Measurements from ENCODE around the gene ALG12. TPM values are rescaled to one million over a fixed set of nuclear protein-coding genes. Genes with fewer than 3 reads are reported as not detected.

Gene ALG12
- total RNA-seq, 1 experiment from 2014 or later, result 16.6 TPM

DNA sequence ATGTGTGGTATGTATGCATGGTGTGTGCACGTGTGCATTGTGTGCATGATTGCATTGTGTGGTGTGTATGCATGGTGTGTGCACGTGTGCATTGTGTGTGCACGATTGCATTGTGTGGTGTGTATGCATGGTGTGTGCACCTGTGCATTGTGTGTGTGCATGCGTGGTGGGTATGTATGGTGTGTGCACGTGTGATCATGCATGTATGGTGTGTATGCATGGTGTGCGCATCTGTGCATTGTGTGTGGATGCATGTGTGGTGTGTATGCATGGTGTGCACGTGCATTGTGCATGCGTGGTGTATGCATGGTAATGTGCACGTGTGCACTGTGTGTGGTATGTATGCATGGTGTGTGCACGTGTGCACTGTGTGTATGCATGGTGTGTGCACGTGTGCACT lies 16.8 kb downstream of the ALG12 start:
- H3K4me1 ChIP-seq (ENCODE audit: control insufficient read depth in 1 of 2, insufficient read depth in 2 of 2, low read length in 2 of 2), result no peaks in the 10 kb centered on the region
- BruUV-seq (replicated peaks), result no TSS peak
- H3K4me2 ChIP-seq (ENCODE audit: low read length), result no peak overlapping the region
- POLR2A ChIA-PET, result no interaction called here
- H3K9me2 ChIP-seq (ENCODE audit: insufficient read depth), result no peaks in the 10 kb centered on the region
- H3K9ac ChIP-seq (ENCODE audit: low read length), result no peak overlapping the region
- H3K27me3 ChIP-seq (ENCODE audit: insufficient read depth, low read length), result no peaks in the 10 kb centered on the region
- TF ChIP-seq ZNF274 (IDR thresholded peaks at IDR 0.05; ENCODE audit: low read depth, low read length) (no peak), POLR2AphosphoS5 (IDR thresholded peaks at IDR 0.05; ENCODE audit: low read depth, low read length) (no peak), YY1 (IDR thresholded peaks at IDR 0.05; ENCODE audit: extremely low read depth, insufficient replicate concordance, low read depth, low read length) (no peak), SP1 (IDR thresholded peaks at IDR 0.05; ENCODE audit: low read depth) (no peak), EZH2 (IDR thresholded peaks at IDR 0.05) (no peak), EGR1 (IDR thresholded peaks at IDR 0.05; ENCODE audit: low read depth) (no peak), CEBPB (IDR thresholded peaks at IDR 0.05; ENCODE audit: low read depth) (no peak)
- no peaks in the 10 kb centered on the region for H3K9me3 ChIP-seq (ENCODE audit: control insufficient read depth in 1 of 2, insufficient read depth in 1 of 2, low read depth in 1 of 2, low read length in 2 of 2)
- H3K4me3 ChIP-seq (replicated peaks in 1 of 2; ENCODE audit: low read depth in 1 of 2, low read length in 2 of 2), result no peak overlapping the region
- CTCF ChIA-PET, result no interaction called here
- H3K27ac ChIP-seq (ENCODE audit: low read depth, low read length), result no peak overlapping the region
- no peak for DNase-seq (ENCODE audit: low read depth, low spot score)
- intact Hi-C loops (cut with micrococcal nuclease), result no loop called here
- no peak for ATAC-seq
- H4K20me1 ChIP-seq (ENCODE audit: insufficient read depth), result no peaks in the 10 kb centered on the region
- H3K79me2 ChIP-seq (ENCODE audit: insufficient read depth, low read length), result no peaks in the 10 kb centered on the region
- peaks cover 3 to 14% of the 10 kb centered on the region in 2 experiments; a peak in 3 of 4 replicates for H3K36me3 ChIP-seq (ENCODE audit: control insufficient read depth in 1 of 2, insufficient read depth in 2 of 2, low read length in 2 of 2)
- RAD21 ChIA-PET (ENCODE audit: low non-redundant PET in 1 of 2, low total read pairs in 2 of 2, uncharacterized antibody in 2 of 2, unreplicated experiment in 2 of 2), result no interaction called here
- no peak overlapping the region for H2AFZ ChIP-seq (ENCODE audit: low read depth, low read length, poor library complexity, severe bottlenecking)

DNA sequence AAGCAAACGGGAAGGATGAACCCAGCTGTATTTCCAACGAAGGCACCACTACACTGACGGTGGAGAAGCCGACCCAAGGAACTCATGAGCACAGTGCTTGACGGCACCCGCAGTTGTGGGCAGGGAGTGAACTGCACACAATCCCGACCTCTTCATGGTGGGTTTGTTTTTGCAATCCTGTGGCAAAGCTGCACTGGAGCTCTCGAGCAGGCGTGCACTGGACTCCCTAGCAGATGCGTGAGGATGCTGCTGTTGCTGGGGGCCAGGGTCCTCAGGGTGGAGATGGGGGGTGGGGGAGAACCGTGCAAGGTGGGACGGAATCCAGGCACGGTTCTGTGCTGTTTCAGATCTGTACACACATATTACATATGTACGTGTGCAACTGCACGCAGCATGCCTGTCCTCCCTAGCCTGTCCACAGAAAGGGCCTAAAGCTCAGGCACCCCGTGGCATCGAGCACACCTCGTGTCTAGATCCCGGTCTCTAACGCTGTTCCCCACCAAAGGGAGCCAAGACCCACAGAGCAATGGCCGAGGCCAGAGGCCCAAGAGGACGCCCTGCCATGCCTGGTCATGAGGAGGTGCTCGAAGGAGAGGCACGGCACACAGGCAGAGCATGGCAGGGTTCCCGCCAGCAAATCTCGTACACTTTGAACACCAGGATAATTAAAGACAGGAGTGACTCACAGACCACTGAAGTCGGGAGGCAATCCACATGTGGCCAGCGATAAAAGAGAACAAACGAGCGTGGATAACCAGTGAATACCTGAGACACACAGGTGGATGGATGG lies 17.6 kb downstream of the ALG12 start:
- CTCF ChIA-PET, result no interaction called here
- no peaks in the 10 kb centered on the region for H3K9me3 ChIP-seq (ENCODE audit: control insufficient read depth in 1 of 2, insufficient read depth in 1 of 2, low read depth in 1 of 2, low read length in 2 of 2)
- RAD21 ChIA-PET (ENCODE audit: low non-redundant PET in 1 of 2, low total read pairs in 2 of 2, uncharacterized antibody in 2 of 2, unreplicated experiment in 2 of 2), result no interaction called here
- H3K9ac ChIP-seq (ENCODE audit: low read length), result no peak overlapping the region
- no peak for TF ChIP-seq CBX3 (IDR thresholded peaks at IDR 0.05; ENCODE audit: low read depth)
- TF ChIP-seq ELF1 (IDR thresholded peaks at IDR 0.05; ENCODE audit: borderline replicate concordance, low read depth), result no peak
- TF ChIP-seq EGR1 (IDR thresholded peaks at IDR 0.05; ENCODE audit: low read depth), result no peak
- TF ChIP-seq, protein P1, sequence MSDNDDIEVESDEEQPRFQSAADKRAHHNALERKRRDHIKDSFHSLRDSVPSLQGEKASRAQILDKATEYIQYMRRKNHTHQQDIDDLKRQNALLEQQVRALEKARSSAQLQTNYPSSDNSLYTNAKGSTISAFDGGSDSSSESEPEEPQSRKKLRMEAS (IDR thresholded peaks at IDR 0.05), result no peak
- no peak for TF ChIP-seq POLR2A (IDR thresholded peaks at IDR 0.05; ENCODE audit: borderline replicate concordance, extremely low read depth, insufficient read depth, insufficient read length)
- TF ChIP-seq POLR2AphosphoS5 (IDR thresholded peaks at IDR 0.05; ENCODE audit: low read depth, low read length), result no peak
- TF ChIP-seq ZNF274 (IDR thresholded peaks at IDR 0.05; ENCODE audit: low read depth, low read length), result no peak
- TF ChIP-seq TCF7L2 (IDR thresholded peaks at IDR 0.05; ENCODE audit: borderline replicate concordance, extremely low read depth, insufficient read depth, insufficient read length), result no peak
- no peak for TF ChIP-seq EZH2phosphoT487 (IDR thresholded peaks at IDR 0.05; ENCODE audit: borderline replicate concordance)
- no peak for TF ChIP-seq JUND (IDR thresholded peaks at IDR 0.05)
- no peak for TF ChIP-seq EZH2 (IDR thresholded peaks at IDR 0.05)
- TF ChIP-seq, protein P2, sequence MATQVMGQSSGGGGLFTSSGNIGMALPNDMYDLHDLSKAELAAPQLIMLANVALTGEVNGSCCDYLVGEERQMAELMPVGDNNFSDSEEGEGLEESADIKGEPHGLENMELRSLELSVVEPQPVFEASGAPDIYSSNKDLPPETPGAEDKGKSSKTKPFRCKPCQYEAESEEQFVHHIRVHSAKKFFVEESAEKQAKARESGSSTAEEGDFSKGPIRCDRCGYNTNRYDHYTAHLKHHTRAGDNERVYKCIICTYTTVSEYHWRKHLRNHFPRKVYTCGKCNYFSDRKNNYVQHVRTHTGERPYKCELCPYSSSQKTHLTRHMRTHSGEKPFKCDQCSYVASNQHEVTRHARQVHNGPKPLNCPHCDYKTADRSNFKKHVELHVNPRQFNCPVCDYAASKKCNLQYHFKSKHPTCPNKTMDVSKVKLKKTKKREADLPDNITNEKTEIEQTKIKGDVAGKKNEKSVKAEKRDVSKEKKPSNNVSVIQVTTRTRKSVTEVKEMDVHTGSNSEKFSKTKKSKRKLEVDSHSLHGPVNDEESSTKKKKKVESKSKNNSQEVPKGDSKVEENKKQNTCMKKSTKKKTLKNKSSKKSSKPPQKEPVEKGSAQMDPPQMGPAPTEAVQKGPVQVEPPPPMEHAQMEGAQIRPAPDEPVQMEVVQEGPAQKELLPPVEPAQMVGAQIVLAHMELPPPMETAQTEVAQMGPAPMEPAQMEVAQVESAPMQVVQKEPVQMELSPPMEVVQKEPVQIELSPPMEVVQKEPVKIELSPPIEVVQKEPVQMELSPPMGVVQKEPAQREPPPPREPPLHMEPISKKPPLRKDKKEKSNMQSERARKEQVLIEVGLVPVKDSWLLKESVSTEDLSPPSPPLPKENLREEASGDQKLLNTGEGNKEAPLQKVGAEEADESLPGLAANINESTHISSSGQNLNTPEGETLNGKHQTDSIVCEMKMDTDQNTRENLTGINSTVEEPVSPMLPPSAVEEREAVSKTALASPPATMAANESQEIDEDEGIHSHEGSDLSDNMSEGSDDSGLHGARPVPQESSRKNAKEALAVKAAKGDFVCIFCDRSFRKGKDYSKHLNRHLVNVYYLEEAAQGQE (IDR thresholded peaks at IDR 0.05; ENCODE audit: low read depth), result no peak
- H3K4me1 ChIP-seq (ENCODE audit: control insufficient read depth in 1 of 2, insufficient read depth in 2 of 2, low read length in 2 of 2), result no peaks in the 10 kb centered on the region
- H3K4me2 ChIP-seq (ENCODE audit: low read length), result no peak overlapping the region
- no peak for DNase-seq (ENCODE audit: low read depth, low spot score)
- POLR2A ChIA-PET, result no interaction called here
- BruUV-seq (replicated peaks), result no TSS peak
- no peak for ATAC-seq
- no peak overlapping the region for H3K4me3 ChIP-seq (replicated peaks in 1 of 2; ENCODE audit: low read depth in 1 of 2, low read length in 2 of 2)
- H2AFZ ChIP-seq (ENCODE audit: low read depth, low read length, poor library complexity, severe bottlenecking), result no peak overlapping the region
- H3K79me2 ChIP-seq (ENCODE audit: insufficient read depth, low read length), result no peaks in the 10 kb centered on the region
- peaks cover 3 to 14% of the 10 kb centered on the region in 2 experiments; a peak in 3 of 4 replicates for H3K36me3 ChIP-seq (ENCODE audit: control insufficient read depth in 1 of 2, insufficient read depth in 2 of 2, low read length in 2 of 2)
- H3K27me3 ChIP-seq (ENCODE audit: insufficient read depth, low read length), result no peaks in the 10 kb centered on the region
- no peak overlapping the region for H3K27ac ChIP-seq (ENCODE audit: low read depth, low read length)
- H3K9me2 ChIP-seq (ENCODE audit: insufficient read depth), result no peaks in the 10 kb centered on the region
- intact Hi-C loops (cut with micrococcal nuclease), result no loop called here
- H4K20me1 ChIP-seq (ENCODE audit: insufficient read depth), result no peaks in the 10 kb centered on the region
